ENCODE results near the gene RPL22L1.
"Not testable (repeated sequence)": the region's sequence is repeated elsewhere in the genome, so short reads cannot be mapped to it uniquely, and the experiment has no call there.

The RPL22L1 gene

GRCh38 chr3:170869645-170870593 lies at the start of gene RPL22L1:
Gene RPL22L1 (minus strand): TSS chr3:170870195. CDS start chr3:170870167, 28 bp downstream.
- intact Hi-C loops (cut with DNase I): no loop called here
- DNase-seq: peak; percentile 91 to 98 (median 96)

GRCh38 chr3:170918715-170919114 lies 48.7 kb upstream of the RPL22L1 start:
- intact Hi-C loops (cut with DNase I): no loop called here

GRCh38 chr3:170914690-170915089 lies 44.7 kb upstream of the RPL22L1 start:
- DNase-seq: no peak
- intact Hi-C loops (cut with DNase I): no loop called here

More at GRCh38 chr3:170918715-170919114, 48.7 kb upstream of the RPL22L1 start:
- DNase-seq: no peak

GRCh38 chr3:170914212-170914611 lies 44.2 kb upstream of the RPL22L1 start:
- no peak for DNase-seq
- intact Hi-C loops (cut with DNase I): no loop called here

GRCh38 chr3:170911051-170911450 lies 41.1 kb upstream of the RPL22L1 start:
- DNase-seq: no peak
- intact Hi-C loops (cut with DNase I): no loop called here

GRCh38 chr3:170910542-170910941 lies 40.5 kb upstream of the RPL22L1 start:
- intact Hi-C loops (cut with DNase I): no loop called here
- DNase-seq: no peak

- peak in 1 of 42 donors; percentile 4 for DNase-seq
- intact Hi-C loops (cut with DNase I): no loop called here
Measured at GRCh38 chr3:170909129-170909903, 39.3 kb upstream of the RPL22L1 start.

GRCh38 chr3:170908235-170909116 lies 38.5 kb upstream of the RPL22L1 start, which contains the start of gene EIF5A2:
Gene EIF5A2 (minus strand): TSS chr3:170908637. CDS start chr3:170907806, 831 bp downstream.
- DNase-seq: peak; percentile 87 to 97 (median 93)
- intact Hi-C loops (cut with DNase I): no loop called here

GRCh38 chr3:170907637-170908234 lies 37.7 kb upstream of the RPL22L1 start:
- intact Hi-C loops (cut with DNase I): no loop called here
- DNase-seq: peak in 17 of 42 donors; percentile 1 to 48 (median 11)

- no peak for DNase-seq
- intact Hi-C loops (cut with DNase I): no loop called here
Measured at GRCh38 chr3:170905862-170906261, 35.9 kb upstream of the RPL22L1 start.

- intact Hi-C loops (cut with DNase I): no loop called here
- DNase-seq: no peak
Measured at GRCh38 chr3:170903123-170903522, 33.1 kb upstream of the RPL22L1 start.

- intact Hi-C loops (cut with DNase I): no loop called here
- DNase-seq: no peak
Measured at GRCh38 chr3:170899455-170899854, 29.5 kb upstream of the RPL22L1 start.

- intact Hi-C loops (cut with DNase I): no loop called here
- no peak for DNase-seq
Measured at GRCh38 chr3:170897978-170898377, 28.0 kb upstream of the RPL22L1 start.

- intact Hi-C loops (cut with DNase I); DNase-seq: not testable (repeated sequence)
Measured at GRCh38 chr3:170897199-170897598, 27.2 kb upstream of the RPL22L1 start.

GRCh38 chr3:170896781-170897180 lies 26.8 kb upstream of the RPL22L1 start:
- DNase-seq: no peak
- intact Hi-C loops (cut with DNase I): no loop called here

GRCh38 chr3:170896333-170896732 lies 26.3 kb upstream of the RPL22L1 start:
- intact Hi-C loops (cut with DNase I); DNase-seq: not testable (repeated sequence)

GRCh38 chr3:170893895-170894294 lies 23.9 kb upstream of the RPL22L1 start:
- intact Hi-C loops (cut with DNase I): no loop called here
- DNase-seq: no peak

GRCh38 chr3:170889630-170890029 lies 19.6 kb upstream of the RPL22L1 start:
- intact Hi-C loops (cut with DNase I): no loop called here

More at GRCh38 chr3:170889630-170890029, 19.6 kb upstream of the RPL22L1 start:
- DNase-seq: no peak
